Hepatocyte (in vitro differentiated cells): ENCODE results near the gene SMIM13.

Source experiments
- CTCF ChIP-seq: fragments of 200-600 bp; sonication (generic); IDR thresholded peaks from 2 replicates; pipeline ENCODE4 v1.5.1; 2016; ENCODE audit warnings: antibody characterized with exemption, mild to moderate bottlenecking; ENCODE audit not compliant: poor library complexity
- EZH2 ChIP-seq: fragments of 200-600 bp; sonication (generic); IDR thresholded peaks from 2 replicates; pipeline ENCODE4 v1.6.1; 2016; ENCODE audit warnings: antibody characterized with exemption, mild to moderate bottlenecking, borderline replicate concordance

GRCh38 chr6:11089695-11090094 is 3.9 kb upstream of the SMIM13 start:
- TF ChIP-seq CTCF (no peak), EZH2 (no peak)
